Measurements from ENCODE around the gene TSHZ3. TPM values are rescaled to one million over a fixed set of nuclear protein-coding genes. Genes with fewer than 3 reads are reported as not detected.

The TSHZ3 gene
- total and polyA plus RNA-seq, 2 of the 8 experiments (the other 6 are each of a cell fraction or from before 2014, with no cell fraction given): 3.1 to 12.3 TPM

DNA sequence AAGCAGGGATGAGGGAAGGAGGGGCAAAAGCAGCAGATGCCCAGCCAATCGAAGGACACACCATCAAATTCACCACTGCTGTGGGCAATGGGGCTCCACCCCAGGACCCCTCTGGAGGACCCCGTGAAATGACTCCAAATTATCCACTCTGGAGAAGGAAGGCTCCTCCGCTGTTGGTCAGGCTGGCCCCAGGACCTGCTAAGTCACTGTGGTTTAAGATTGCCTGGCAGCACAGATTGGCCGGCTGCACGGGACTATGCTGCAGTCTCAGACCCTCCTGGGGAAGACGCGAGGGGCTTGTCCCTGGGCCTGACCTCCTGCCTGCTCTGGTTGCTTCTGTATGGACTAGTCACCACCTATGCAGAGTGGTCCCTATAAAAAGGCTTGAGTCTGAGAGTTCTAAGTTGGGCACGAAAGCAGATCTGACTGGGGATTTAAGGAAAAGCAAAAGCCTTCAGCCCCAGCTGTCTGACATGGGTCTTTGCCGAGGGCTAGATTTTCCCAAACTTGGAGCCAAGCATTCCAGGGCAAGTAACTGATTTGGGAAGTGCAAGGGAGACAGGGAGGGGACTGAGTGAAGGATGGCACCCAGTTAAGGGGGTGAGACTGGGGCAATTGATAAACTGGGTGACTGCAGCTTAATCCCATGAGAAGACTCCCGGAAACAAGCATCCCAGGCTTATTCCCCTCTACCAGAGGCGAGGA is 91.7 kb downstream of the TSHZ3 start (continued):
- TF ChIP-seq, protein P1, sequence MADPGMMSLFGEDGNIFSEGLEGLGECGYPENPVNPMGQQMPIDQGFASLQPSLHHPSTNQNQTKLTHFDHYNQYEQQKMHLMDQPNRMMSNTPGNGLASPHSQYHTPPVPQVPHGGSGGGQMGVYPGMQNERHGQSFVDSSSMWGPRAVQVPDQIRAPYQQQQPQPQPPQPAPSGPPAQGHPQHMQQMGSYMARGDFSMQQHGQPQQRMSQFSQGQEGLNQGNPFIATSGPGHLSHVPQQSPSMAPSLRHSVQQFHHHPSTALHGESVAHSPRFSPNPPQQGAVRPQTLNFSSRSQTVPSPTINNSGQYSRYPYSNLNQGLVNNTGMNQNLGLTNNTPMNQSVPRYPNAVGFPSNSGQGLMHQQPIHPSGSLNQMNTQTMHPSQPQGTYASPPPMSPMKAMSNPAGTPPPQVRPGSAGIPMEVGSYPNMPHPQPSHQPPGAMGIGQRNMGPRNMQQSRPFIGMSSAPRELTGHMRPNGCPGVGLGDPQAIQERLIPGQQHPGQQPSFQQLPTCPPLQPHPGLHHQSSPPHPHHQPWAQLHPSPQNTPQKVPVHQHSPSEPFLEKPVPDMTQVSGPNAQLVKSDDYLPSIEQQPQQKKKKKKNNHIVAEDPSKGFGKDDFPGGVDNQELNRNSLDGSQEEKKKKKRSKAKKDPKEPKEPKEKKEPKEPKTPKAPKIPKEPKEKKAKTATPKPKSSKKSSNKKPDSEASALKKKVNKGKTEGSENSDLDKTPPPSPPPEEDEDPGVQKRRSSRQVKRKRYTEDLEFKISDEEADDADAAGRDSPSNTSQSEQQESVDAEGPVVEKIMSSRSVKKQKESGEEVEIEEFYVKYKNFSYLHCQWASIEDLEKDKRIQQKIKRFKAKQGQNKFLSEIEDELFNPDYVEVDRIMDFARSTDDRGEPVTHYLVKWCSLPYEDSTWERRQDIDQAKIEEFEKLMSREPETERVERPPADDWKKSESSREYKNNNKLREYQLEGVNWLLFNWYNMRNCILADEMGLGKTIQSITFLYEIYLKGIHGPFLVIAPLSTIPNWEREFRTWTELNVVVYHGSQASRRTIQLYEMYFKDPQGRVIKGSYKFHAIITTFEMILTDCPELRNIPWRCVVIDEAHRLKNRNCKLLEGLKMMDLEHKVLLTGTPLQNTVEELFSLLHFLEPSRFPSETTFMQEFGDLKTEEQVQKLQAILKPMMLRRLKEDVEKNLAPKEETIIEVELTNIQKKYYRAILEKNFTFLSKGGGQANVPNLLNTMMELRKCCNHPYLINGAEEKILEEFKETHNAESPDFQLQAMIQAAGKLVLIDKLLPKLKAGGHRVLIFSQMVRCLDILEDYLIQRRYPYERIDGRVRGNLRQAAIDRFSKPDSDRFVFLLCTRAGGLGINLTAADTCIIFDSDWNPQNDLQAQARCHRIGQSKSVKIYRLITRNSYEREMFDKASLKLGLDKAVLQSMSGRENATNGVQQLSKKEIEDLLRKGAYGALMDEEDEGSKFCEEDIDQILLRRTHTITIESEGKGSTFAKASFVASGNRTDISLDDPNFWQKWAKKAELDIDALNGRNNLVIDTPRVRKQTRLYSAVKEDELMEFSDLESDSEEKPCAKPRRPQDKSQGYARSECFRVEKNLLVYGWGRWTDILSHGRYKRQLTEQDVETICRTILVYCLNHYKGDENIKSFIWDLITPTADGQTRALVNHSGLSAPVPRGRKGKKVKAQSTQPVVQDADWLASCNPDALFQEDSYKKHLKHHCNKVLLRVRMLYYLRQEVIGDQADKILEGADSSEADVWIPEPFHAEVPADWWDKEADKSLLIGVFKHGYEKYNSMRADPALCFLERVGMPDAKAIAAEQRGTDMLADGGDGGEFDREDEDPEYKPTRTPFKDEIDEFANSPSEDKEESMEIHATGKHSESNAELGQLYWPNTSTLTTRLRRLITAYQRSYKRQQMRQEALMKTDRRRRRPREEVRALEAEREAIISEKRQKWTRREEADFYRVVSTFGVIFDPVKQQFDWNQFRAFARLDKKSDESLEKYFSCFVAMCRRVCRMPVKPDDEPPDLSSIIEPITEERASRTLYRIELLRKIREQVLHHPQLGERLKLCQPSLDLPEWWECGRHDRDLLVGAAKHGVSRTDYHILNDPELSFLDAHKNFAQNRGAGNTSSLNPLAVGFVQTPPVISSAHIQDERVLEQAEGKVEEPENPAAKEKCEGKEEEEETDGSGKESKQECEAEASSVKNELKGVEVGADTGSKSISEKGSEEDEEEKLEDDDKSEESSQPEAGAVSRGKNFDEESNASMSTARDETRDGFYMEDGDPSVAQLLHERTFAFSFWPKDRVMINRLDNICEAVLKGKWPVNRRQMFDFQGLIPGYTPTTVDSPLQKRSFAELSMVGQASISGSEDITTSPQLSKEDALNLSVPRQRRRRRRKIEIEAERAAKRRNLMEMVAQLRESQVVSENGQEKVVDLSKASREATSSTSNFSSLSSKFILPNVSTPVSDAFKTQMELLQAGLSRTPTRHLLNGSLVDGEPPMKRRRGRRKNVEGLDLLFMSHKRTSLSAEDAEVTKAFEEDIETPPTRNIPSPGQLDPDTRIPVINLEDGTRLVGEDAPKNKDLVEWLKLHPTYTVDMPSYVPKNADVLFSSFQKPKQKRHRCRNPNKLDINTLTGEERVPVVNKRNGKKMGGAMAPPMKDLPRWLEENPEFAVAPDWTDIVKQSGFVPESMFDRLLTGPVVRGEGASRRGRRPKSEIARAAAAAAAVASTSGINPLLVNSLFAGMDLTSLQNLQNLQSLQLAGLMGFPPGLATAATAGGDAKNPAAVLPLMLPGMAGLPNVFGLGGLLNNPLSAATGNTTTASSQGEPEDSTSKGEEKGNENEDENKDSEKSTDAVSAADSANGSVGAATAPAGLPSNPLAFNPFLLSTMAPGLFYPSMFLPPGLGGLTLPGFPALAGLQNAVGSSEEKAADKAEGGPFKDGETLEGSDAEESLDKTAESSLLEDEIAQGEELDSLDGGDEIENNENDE (IDR thresholded peaks at IDR 0.05; ENCODE audit: insufficient replicate concordance, low read length): no peak
- TF ChIP-seq KDM1A (IDR thresholded peaks at IDR 0.05; ENCODE audit: borderline replicate concordance, low read length) (no peak), KDM5A (IDR thresholded peaks at IDR 0.05; ENCODE audit: low read length) (no peak), TBP (IDR thresholded peaks at IDR 0.05; ENCODE audit: low read depth, low read length) (no peak), ZNF274 (IDR thresholded peaks at IDR 0.05; ENCODE audit: borderline replicate concordance, extremely low read depth, low read length) (no peak), RNF2 (IDR thresholded peaks at IDR 0.05; ENCODE audit: borderline replicate concordance, low read depth, low read length, missing control alignments, poor library complexity, severe bottlenecking) (no peak)
